SK-N-SH treated with all-trans-retinoic acid at 6 μM for 48 hours (cell line): ENCODE data around the gene ZNF525.
"Not testable (repeated sequence)": the region's sequence is repeated elsewhere in the genome, so short reads cannot be mapped to it uniquely, and the experiment has no call there.

Experiments
- ATAC-seq: fragments of 200-7000 bp; cut with Tn5 transposase; 3 replicates; pipeline ENCODE4 v1.9.1; 2020; ENCODE audit warnings: mild to moderate bottlenecking, moderate library complexity
- ARNTL ChIP-seq: fragments of 450-650 bp; formaldehyde crosslinking; IDR thresholded peaks from 2 replicates; pipeline ENCODE4 v1.5.0; 2020; ENCODE audit warnings: low read depth, mild to moderate bottlenecking, moderate library complexity, borderline replicate concordance
- BACH2 ChIP-seq: fragments of 250-450 bp; sonication (Bioruptor Pico); IDR thresholded peaks from 2 replicates; pipeline ENCODE4 v1.9.0; 2021; ENCODE audit warnings: mild to moderate bottlenecking, borderline replicate concordance
- ESRRG ChIP-seq: fragments of 250-450 bp; sonication (Bioruptor Pico); IDR thresholded peaks from 2 replicates; pipeline ENCODE4 v1.6.1; 2021; ENCODE audit warnings: mild to moderate bottlenecking
- GLIS3 ChIP-seq: fragments of 250-450 bp; sonication (Bioruptor Pico); IDR thresholded peaks from 2 replicates; pipeline ENCODE4 v1.5.0; 2020; ENCODE audit warnings: mild to moderate bottlenecking, moderate library complexity
- ISL1 ChIP-seq: fragments of 250-450 bp; sonication (Bioruptor Pico); IDR thresholded peaks from 2 replicates; pipeline ENCODE4 v2.1.2; 2022; ENCODE audit warnings: mild to moderate bottlenecking, moderate library complexity
- OSR1 ChIP-seq: fragments of 250-450 bp; sonication (Bioruptor Pico); IDR thresholded peaks from 2 replicates; pipeline ENCODE4 v1.8.0; 2022; ENCODE audit warnings: moderate library complexity, mild to moderate bottlenecking, inconsistent platforms
- PPARA ChIP-seq: fragments of 250-450 bp; sonication (Bioruptor Pico); IDR thresholded peaks from 2 replicates; pipeline ENCODE4 v1.5.0; 2020; ENCODE audit warnings: mild to moderate bottlenecking, borderline replicate concordance
- RARB ChIP-seq: fragments of 250-450 bp; sonication (Bioruptor Pico); IDR thresholded peaks from 2 replicates; pipeline ENCODE4 v1.8.0; 2021; ENCODE audit warnings: mild to moderate bottlenecking, moderate library complexity
- ZC3H10 ChIP-seq: fragments of 250-450 bp; sonication (Bioruptor Pico); IDR thresholded peaks from 2 replicates; pipeline ENCODE4 v1.5.1; 2021; ENCODE audit warnings: mild to moderate bottlenecking, moderate library complexity
- ZFP3 ChIP-seq: fragments of 250-450 bp; sonication (Bioruptor Pico); IDR thresholded peaks from 2 replicates; pipeline ENCODE4 v1.5.0; 2020; ENCODE audit warnings: mild to moderate bottlenecking, moderate library complexity
- ZFP30 ChIP-seq: fragments of 450-650 bp; formaldehyde crosslinking; IDR thresholded peaks from 2 replicates; pipeline ENCODE4 v1.5.0; 2022; ENCODE audit warnings: mild to moderate bottlenecking, moderate library complexity
- ZNF70 ChIP-seq: fragments of 450-650 bp; formaldehyde crosslinking; IDR thresholded peaks from 2 replicates; pipeline ENCODE4 v1.5.0; 2020; ENCODE audit warnings: mild to moderate bottlenecking, moderate library complexity
- ZNF8 ChIP-seq: fragments of 450-650 bp; formaldehyde crosslinking; IDR thresholded peaks from 2 replicates; pipeline ENCODE4 v1.5.0; 2020; ENCODE audit warnings: mild to moderate bottlenecking, moderate library complexity
- TF ChIP-seq, protein P1 (sequence below): fragments of 250-450 bp; sonication (Bioruptor Pico); IDR thresholded peaks from 2 replicates; pipeline ENCODE4 v1.5.0; 2020; ENCODE audit warnings: mild to moderate bottlenecking, moderate library complexity
- TF ChIP-seq, protein P2 (sequence below): fragments of 250-450 bp; sonication (Bioruptor Pico); IDR thresholded peaks from 2 replicates; pipeline ENCODE4 v1.8.0; 2020; ENCODE audit warnings: mild to moderate bottlenecking, moderate library complexity, borderline replicate concordance
- TF ChIP-seq, protein P3 (sequence below): fragments of 250-450 bp; sonication (Bioruptor Pico); IDR thresholded peaks from 2 replicates; pipeline ENCODE4 v1.5.1; 2020; ENCODE audit warnings: low read depth, mild to moderate bottlenecking, moderate library complexity
- TF ChIP-seq, protein P4 (sequence below): fragments of 250-450 bp; sonication (Bioruptor Pico); IDR thresholded peaks from 2 replicates; pipeline ENCODE4 v1.8.0; 2021; ENCODE audit warnings: low read depth, mild to moderate bottlenecking, moderate library complexity, borderline replicate concordance

The ZNF525 gene

DNA sequence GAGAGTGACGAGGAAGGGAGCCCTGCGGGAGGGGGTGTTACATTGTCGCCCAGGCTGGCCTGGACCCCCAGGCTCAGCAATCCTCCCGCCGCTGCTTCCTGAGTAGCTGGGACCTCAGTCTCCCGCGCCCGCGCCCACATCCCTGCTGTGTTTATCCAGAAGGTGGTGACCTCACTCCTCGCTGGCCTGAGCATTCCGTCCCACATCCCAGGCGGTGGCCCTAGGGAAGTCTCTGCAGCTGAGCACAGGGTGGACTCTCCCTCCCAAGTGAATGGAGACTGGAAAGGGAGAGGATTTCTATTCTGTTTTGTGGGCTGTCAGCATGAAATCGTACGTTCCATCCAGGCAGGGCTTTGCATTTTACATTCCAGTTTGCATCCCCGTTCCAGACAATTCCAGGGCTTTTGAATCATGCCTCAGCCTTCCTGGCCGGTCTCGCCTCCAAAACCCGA is 29.0 kb downstream of the ZNF525 start:
- peak; percentile 53 for ATAC-seq
- TF ChIP-seq OSR1 (no peak), ZNF70 (no peak), ZC3H10 (CRISPR knock-in tag) (no peak), ESRRG (CRISPR knock-in tag) (no peak)
- TF ChIP-seq, protein P1, sequence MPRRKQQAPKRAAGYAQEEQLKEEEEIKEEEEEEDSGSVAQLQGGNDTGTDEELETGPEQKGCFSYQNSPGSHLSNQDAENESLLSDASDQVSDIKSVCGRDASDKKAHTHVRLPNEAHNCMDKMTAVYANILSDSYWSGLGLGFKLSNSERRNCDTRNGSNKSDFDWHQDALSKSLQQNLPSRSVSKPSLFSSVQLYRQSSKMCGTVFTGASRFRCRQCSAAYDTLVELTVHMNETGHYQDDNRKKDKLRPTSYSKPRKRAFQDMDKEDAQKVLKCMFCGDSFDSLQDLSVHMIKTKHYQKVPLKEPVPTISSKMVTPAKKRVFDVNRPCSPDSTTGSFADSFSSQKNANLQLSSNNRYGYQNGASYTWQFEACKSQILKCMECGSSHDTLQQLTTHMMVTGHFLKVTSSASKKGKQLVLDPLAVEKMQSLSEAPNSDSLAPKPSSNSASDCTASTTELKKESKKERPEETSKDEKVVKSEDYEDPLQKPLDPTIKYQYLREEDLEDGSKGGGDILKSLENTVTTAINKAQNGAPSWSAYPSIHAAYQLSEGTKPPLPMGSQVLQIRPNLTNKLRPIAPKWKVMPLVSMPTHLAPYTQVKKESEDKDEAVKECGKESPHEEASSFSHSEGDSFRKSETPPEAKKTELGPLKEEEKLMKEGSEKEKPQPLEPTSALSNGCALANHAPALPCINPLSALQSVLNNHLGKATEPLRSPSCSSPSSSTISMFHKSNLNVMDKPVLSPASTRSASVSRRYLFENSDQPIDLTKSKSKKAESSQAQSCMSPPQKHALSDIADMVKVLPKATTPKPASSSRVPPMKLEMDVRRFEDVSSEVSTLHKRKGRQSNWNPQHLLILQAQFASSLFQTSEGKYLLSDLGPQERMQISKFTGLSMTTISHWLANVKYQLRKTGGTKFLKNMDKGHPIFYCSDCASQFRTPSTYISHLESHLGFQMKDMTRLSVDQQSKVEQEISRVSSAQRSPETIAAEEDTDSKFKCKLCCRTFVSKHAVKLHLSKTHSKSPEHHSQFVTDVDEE (CRISPR knock-in tag), result no peak

DNA sequence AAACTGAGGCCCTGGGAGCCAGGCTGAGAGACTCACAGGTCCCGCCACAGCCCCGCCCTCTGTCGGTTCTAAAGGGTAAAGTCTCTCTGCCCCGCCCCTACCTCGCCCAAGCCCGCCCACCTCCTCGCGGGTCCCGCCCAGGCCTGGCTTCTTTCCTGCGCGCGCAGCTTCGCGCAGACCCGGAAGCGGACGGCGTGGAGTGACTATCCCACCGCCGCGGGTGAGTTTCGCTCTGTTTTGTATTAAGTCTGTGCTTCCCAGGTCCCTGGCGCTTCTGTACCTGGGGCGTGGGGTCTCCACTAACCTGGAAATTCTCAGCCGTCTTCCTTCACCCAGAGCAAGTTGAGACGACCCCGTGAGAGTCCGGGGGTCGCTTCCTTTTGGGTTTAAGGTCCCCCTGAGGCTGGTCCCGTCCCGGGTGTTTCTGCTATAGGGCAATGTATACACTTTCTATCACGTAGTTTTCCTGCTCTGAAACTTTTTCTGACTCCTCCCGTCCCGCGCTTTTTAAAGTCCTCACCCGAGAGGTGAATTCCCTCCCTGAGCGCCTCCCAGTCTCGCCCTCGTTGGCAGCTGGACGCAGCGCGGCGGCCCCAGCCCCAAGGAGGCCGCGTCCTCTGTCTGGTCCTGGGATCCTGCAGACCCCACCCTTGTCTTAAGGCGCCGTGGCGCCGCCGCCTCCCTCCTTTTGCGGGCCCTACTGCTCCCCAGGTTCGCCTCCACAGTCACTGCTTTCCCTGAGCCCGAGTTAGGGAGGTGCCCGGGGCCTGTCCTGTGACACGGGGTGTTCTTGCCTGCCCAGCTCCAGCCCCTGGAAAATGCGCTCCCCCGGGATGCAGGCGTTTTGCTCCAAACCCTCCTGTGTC is 29.7 kb downstream of the ZNF525 start, which contains the start of gene ZNF765:
Gene ZNF765 (plus strand): TSS at position 176 of the 866 bp plus-strand sequence. CDS start 2,867 bp downstream, outside the sequence.
- ATAC-seq, result peak; percentile 97
- no peak for TF ChIP-seq ZNF70
- no peak for TF ChIP-seq RARB (CRISPR knock-in tag)
- TF ChIP-seq PPARA (CRISPR knock-in tag), result no peak
- TF ChIP-seq ISL1 (CRISPR knock-in tag), result no peak
- TF ChIP-seq, protein P2, sequence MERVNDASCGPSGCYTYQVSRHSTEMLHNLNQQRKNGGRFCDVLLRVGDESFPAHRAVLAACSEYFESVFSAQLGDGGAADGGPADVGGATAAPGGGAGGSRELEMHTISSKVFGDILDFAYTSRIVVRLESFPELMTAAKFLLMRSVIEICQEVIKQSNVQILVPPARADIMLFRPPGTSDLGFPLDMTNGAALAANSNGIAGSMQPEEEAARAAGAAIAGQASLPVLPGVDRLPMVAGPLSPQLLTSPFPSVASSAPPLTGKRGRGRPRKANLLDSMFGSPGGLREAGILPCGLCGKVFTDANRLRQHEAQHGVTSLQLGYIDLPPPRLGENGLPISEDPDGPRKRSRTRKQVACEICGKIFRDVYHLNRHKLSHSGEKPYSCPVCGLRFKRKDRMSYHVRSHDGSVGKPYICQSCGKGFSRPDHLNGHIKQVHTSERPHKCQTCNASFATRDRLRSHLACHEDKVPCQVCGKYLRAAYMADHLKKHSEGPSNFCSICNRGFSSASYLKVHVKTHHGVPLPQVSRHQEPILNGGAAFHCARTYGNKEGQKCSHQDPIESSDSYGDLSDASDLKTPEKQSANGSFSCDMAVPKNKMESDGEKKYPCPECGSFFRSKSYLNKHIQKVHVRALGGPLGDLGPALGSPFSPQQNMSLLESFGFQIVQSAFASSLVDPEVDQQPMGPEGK (CRISPR knock-in tag), result no peak
- TF ChIP-seq ESRRG (CRISPR knock-in tag), result no peak
- TF ChIP-seq, protein P3, sequence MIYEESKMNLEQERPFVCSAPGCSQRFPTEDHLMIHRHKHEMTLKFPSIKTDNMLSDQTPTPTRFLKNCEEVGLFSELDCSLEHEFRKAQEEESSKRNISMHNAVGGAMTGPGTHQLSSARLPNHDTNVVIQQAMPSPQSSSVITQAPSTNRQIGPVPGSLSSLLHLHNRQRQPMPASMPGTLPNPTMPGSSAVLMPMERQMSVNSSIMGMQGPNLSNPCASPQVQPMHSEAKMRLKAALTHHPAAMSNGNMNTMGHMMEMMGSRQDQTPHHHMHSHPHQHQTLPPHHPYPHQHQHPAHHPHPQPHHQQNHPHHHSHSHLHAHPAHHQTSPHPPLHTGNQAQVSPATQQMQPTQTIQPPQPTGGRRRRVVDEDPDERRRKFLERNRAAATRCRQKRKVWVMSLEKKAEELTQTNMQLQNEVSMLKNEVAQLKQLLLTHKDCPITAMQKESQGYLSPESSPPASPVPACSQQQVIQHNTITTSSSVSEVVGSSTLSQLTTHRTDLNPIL (CRISPR knock-in tag), result no peak
- TF ChIP-seq ZNF8 (CRISPR knock-in tag), result no peak
- no peak for TF ChIP-seq GLIS3 (CRISPR knock-in tag)
- no peak for TF ChIP-seq BACH2

DNA sequence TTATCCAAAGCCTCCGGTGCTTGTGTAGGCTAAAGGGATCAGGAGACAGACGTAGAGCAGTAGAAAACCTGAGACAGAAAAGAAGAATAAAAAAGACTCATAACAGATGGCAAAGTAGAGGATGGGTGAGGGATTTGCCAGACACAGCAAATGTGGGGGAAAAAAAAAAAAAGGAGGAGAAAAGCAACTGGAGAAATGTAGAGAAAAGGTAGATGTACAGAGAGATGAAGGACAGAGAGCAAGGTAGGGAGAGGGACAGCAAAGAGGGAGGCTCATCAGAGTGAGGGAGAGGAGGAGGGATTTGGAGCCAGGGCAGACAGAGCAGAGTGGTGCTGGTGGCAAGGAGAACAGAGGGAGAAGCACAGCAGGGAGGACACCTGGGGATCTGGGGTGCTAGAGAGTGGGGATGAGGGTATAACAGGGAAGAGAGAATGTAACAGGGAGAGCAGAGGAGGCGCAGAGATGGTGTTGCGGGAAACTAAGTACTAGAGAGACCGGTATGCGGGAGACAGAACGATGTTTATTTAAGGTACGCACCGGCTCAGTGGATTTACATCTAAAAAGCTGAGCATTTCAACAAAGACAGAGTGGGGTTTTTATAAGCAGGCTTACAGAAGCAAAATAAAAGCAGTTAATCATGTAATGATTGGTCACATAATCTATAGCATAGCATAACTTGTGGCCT is 30.5 kb downstream of the ZNF525 start:
- peak; percentile 13; the same call in 1 of the 3 replicates for ATAC-seq

DNA sequence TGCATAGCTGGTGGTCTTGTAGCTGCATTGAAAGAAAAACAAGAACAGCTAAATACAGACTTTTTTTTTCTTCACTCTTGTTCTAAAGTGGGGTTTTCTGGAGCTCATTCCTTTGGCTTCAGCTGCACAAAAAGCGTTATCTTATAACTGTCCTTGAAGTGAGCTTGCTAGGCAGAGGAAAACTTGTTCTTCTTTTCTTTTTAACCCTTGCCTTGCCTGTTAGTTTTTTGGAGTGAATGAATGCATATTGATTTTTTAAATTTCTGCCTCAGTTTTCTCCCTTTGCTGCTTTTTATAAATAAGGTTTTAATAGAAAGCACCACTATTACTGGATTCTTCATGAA is 31.0 kb downstream of the ZNF525 start:
- ATAC-seq, result no peak

DNA sequence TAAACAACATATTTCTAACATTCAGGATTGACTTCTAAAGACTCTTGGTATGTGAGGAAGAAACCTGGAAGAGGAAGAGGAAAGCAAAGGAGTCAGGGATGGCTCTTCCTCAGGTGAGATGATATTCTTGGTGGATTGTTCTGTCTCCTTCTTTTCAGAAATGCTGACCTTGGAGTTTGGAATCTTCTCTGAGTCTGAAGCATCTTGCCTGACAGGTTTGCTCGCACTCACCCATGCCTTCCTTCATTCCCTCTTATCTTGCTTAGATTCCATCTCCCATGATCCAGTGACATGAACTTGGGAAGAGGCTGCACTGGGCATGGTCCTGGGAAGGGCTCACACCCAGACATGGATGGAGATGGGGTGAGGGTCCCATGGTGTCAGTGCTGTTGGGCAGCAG is 32.4 kb downstream of the ZNF525 start:
- ATAC-seq, result not testable (repeated sequence)

More for the DNA sequence above, 31.0 kb downstream of the ZNF525 start:
- no peak for TF ChIP-seq ZNF8 (CRISPR knock-in tag)
- TF ChIP-seq PPARA (CRISPR knock-in tag), result no peak
- TF ChIP-seq ZC3H10 (CRISPR knock-in tag), result no peak
- TF ChIP-seq OSR1, result no peak
- TF ChIP-seq ARNTL (CRISPR knock-in tag), result no peak
- TF ChIP-seq ZNF70, result no peak
- TF ChIP-seq, protein P3 (CRISPR knock-in tag), result no peak
- TF ChIP-seq ZFP3 (CRISPR knock-in tag), result no peak
- no peak for TF ChIP-seq ZFP30
- TF ChIP-seq, protein P1 (CRISPR knock-in tag), result no peak
- TF ChIP-seq, protein P4, sequence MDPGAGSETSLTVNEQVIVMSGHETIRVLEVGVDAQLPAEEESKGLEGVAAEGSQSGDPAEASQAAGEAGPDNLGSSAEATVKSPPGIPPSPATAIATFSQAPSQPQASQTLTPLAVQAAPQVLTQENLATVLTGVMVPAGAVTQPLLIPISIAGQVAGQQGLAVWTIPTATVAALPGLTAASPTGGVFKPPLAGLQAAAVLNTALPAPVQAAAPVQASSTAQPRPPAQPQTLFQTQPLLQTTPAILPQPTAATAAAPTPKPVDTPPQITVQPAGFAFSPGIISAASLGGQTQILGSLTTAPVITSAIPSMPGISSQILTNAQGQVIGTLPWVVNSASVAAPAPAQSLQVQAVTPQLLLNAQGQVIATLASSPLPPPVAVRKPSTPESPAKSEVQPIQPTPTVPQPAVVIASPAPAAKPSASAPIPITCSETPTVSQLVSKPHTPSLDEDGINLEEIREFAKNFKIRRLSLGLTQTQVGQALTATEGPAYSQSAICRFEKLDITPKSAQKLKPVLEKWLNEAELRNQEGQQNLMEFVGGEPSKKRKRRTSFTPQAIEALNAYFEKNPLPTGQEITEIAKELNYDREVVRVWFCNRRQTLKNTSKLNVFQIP (CRISPR knock-in tag), result no peak
